Lower leg skin (tissue), 4 donors: ENCODE data around the gene PTEN. TPM values are rescaled to one million over a fixed set of nuclear protein-coding genes. Genes with fewer than 3 reads are reported as not detected.

Experiments used
- DNase-seq, 2 donors: peaks; one replicate each; pipeline ENCODE4 v3.0.0-alpha.2; 2019; ENCODE audit warnings: low spot score in 2 of 2
- H3K4me3 ChIP-seq: fragments of 200-600 bp; sonication (generic); 2 replicates; pipeline ENCODE4 v1.5.1; 2017; ENCODE audit warnings: mild to moderate bottlenecking, low read depth; ENCODE audit not compliant: poor library complexity, severe bottlenecking
- CTCF ChIP-seq, 3 donors: fragments of 450-650 bp; IDR thresholded peaks; one replicate each; pipeline ENCODE4 v1.5.1; 2016; ENCODE audit warnings: antibody characterized with exemption in 3 of 3, mild to moderate bottlenecking in 3 of 3, moderate library complexity in 2 of 3
- POLR2A ChIP-seq, 2 donors: fragments of 450-650 bp; IDR thresholded peaks; one replicate each; pipeline ENCODE4 v1.6.1; 2016 to 2017; ENCODE audit warnings: antibody characterized with exemption in 2 of 2, mild to moderate bottlenecking in 1 of 2, moderate library complexity in 1 of 2
- WGBS, 2 donors: methylation state at CpG; one replicate each; pipeline ENCODE4 v1.1.5; 2018; 5-methylcytosine and 5-hydroxymethylcytosine counted together
- intact Hi-C: fragments of 100-400 bp; cut with DNase I; formaldehyde crosslinking; loops from one replicate; pipeline ENCODE4 v1.15.0; 2023; ENCODE audit warnings: low total_unique reads
- total RNA-seq, 4 donors: library from RNA; depleted of rRNA; stranded (reverse); fragments of >200 nt; gene quantifications; one replicate each; pipeline ENCODE4 v1.1.0, GENCODE V29; 2016

Gene PTEN
- total RNA-seq, 4 donors from 2014 or later: 54.8 to 87.4 (median 68.8) TPM

DNA sequence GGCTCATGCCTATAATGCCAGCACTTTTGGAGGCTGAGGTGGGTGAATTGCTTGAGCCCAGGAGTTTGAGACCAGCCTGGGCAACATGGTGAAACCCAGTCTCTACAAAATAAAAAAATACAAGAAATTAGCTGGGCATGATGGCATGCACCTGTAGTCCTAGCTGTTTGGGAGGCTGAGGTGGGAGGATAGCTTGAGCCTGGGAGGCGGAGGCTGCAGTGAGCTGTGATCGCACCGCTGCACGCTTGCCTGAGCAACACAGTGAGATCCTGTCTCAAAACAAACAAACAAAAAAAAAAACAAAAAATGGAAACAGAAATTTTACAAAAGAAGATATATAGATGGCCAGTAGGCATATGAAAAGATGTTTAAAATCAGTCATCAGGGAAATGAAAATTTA, 57.1 kb downstream of the PTEN start:
- H3K4me3 ChIP-seq: no peak overlapping the region
- 95 to 99% methylated on average over 4 of the region's 4 CpGs for WGBS, 2 donors
- TF ChIP-seq CTCF (IDR thresholded peaks at IDR 0.05) (no peak), POLR2A (IDR thresholded peaks at IDR 0.05) (no peak)
- intact Hi-C loops: no loop called here
- DNase-seq: no peak

DNA sequence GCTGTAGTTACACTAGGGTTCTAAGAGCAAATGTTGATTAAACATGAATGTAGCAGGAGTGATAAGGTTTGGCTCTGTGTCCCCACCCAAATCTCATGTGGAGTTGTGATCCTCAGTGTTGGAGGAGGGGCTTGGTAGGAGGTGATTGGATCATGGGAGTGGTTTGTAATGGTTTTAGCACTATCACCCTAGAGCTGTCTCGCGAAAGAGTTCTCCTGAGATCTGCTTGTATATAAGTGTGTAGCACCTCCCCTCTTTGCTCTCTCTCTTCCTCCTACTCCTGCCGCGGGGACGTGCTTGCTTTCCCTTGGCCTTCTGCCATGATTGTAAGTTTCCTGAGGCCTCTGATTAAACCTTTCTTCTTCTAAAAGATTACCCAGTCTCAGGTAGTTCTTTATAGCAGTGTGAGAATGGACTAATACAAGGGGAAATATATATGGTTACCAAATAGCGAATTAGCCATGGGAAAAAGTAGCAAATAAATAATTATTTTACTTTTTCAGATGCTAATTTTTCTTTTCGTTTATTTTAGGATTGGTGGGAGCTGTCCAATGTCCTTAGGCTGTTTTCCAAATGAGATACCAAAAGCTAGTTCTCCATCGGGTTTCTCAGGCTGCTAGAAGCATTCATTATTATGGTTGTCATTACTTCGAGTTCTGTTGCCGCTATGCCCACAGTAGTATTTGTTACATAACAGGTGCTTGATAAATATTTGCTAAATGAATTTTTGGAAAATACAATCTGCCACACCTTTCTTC, 58.7 kb downstream of the PTEN start:
- no peak for DNase-seq
- no peak overlapping the region for H3K4me3 ChIP-seq
- WGBS, 2 donors: 65 to 71% methylated on average over 10 of the region's 10 CpGs
- TF ChIP-seq CTCF (IDR thresholded peaks at IDR 0.05): no peak
- no peak for TF ChIP-seq POLR2A (IDR thresholded peaks at IDR 0.05)
- intact Hi-C loops: no loop called here

DNA sequence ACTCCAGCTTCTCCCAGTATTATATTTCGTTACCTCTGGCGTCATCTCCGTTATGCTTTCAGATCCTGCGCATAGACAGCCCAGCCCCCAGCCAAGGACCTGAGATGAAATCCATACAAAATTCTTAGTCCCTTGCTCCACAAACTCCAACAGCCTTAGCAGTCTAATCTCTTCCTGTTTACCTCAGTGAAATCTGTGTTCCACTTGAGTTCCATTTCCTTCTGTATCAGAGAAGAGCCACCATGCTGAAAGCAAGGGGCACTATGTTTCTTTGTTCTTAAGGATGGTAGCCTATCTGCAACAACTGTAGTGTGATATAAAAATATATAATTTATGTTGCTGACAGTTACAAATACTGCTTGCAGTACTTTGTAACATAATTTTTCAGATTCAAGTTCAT, 59.8 kb downstream of the PTEN start:
- intact Hi-C loops: no loop called here
- no peak for DNase-seq
- H3K4me3 ChIP-seq: no peak overlapping the region
- WGBS, 2 donors: 97 to 100% methylated on average over 4 of the region's 4 CpGs
- TF ChIP-seq CTCF (IDR thresholded peaks at IDR 0.05) (no peak), POLR2A (IDR thresholded peaks at IDR 0.05) (no peak)

DNA sequence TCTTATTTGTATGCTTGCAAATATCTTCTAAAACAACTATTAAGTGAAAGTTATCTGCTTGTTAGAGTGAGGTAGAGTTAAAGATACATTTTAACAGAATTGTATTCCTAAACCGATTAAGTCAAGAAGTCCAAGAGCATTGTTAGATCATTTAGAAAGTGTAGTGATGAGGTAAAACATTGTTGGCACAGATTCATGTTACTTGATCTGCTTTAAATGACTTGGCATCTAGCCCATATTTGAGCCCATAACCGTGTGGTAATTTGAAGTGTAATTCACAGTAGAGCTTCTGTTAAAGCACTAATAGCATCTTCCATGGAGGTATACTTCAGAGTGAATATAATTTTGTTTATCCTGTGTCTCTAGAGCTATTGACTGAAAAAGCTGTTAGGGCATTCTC, 62.1 kb downstream of the PTEN start:
- TF ChIP-seq POLR2A (IDR thresholded peaks at IDR 0.05) (no peak), CTCF (IDR thresholded peaks at IDR 0.05) (no peak)
- no peak for DNase-seq
- intact Hi-C loops: no loop called here
- WGBS, 2 donors: 37 to 47% methylated on average over 2 of the region's 2 CpGs
- H3K4me3 ChIP-seq: no peak overlapping the region

- intact Hi-C loops: no loop called here
- TF ChIP-seq CTCF (IDR thresholded peaks at IDR 0.05) (no peak), POLR2A (IDR thresholded peaks at IDR 0.05) (no peak)
- DNase-seq: no peak
- no peak overlapping the region for H3K4me3 ChIP-seq
- WGBS, 2 donors: 68 to 91% methylated on average over 2 of the region's 2 CpGs
Measured at GRCh38 chr10:87927091-87927490, 63.7 kb downstream of the PTEN start.

GRCh38 chr10:87928996-87929395, 65.6 kb downstream of the PTEN start:
- intact Hi-C loops: no loop called here
- H3K4me3 ChIP-seq: no peak overlapping the region
- WGBS, 2 donors: 65 to 66% methylated on average over 3 of the region's 3 CpGs
- no peak for DNase-seq
- TF ChIP-seq CTCF (IDR thresholded peaks at IDR 0.05): no peak
- TF ChIP-seq POLR2A (IDR thresholded peaks at IDR 0.05): no peak
